IPS-15b (cell line): ENCODE data around the gene OR8D1.
"Not testable (repeated sequence)": the region's sequence is repeated elsewhere in the genome, so short reads cannot be mapped to it uniquely, and the experiment has no call there.

Experiments
- H3K27me3 ChIP-seq: one replicate; pipeline ENCODE4 v1.6.1; 2013; ENCODE audit warnings: low read length; ENCODE audit not compliant: control insufficient read depth, insufficient read depth
- H3K36me3 ChIP-seq: one replicate; pipeline ENCODE4 v1.6.1; 2013; ENCODE audit warnings: low read length; ENCODE audit not compliant: control insufficient read depth, insufficient read depth
- H3K4me1 ChIP-seq: one replicate; pipeline ENCODE4 v1.6.1; 2013; ENCODE audit warnings: mild to moderate bottlenecking, low read length; ENCODE audit not compliant: control insufficient read depth, insufficient read depth
- H3K4me3 ChIP-seq: one replicate; pipeline ENCODE4 v1.5.1; 2013; ENCODE audit warnings: low read depth, low read length
- H3K9ac ChIP-seq: one replicate; pipeline ENCODE4 v1.6.1; 2013; ENCODE audit warnings: low read depth, mild to moderate bottlenecking, low read length
- H3K9me3 ChIP-seq: one replicate; pipeline ENCODE4 v1.6.1; 2013; ENCODE audit warnings: mild to moderate bottlenecking, low read length; ENCODE audit not compliant: control insufficient read depth, insufficient read depth

Gene OR8D1

GRCh38 chr11:124277804-124278203, 35.9 kb downstream of the OR8D1 start:
- H3K4me3 ChIP-seq: no peak overlapping the region
- H3K9ac ChIP-seq: no peak overlapping the region
- H3K4me1 ChIP-seq: peaks cover 11% of the 10 kb centered on the region
- no peaks in the 10 kb centered on the region for H3K27me3 ChIP-seq
- no peaks in the 10 kb centered on the region for H3K36me3 ChIP-seq
- H3K9me3 ChIP-seq: no peaks in the 10 kb centered on the region

DNA sequence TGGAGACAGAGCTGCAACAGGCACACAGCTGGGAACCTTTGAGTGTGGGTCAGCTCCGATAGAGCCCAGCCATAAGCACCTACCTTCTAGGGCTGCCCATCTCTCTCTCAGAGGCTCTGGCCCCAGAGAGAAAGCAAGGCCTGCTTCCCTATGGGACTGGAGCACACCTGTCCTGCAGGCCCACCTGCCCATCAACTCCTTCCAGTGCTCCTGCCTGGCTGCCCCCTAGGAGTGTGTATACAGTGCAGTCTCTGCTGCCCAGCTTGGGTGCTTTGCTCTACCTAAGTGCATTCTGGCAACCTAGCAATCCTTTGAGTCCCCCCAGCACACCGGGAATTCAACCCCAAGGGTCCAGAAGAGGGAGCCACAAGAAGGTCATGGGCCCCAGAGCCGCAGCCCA, 36.5 kb downstream of the OR8D1 start:
- Histone ChIP-seq H3K27me3 (no peaks in the 10 kb centered on the region), H3K9me3 (no peaks in the 10 kb centered on the region)

GRCh38 chr11:124276081-124276480, 37.7 kb downstream of the OR8D1 start:
- no peaks in the 10 kb centered on the region for H3K27me3 ChIP-seq
- no peaks in the 10 kb centered on the region for H3K36me3 ChIP-seq
- H3K4me3 ChIP-seq: no peak overlapping the region
- H3K4me1 ChIP-seq: peaks cover 11% of the 10 kb centered on the region
- no peak overlapping the region for H3K9ac ChIP-seq
- H3K9me3 ChIP-seq: no peaks in the 10 kb centered on the region

More for the DNA sequence above, 36.5 kb downstream of the OR8D1 start:
- H3K36me3 ChIP-seq: no peaks in the 10 kb centered on the region
- peaks cover 11% of the 10 kb centered on the region for H3K4me1 ChIP-seq
- no peak overlapping the region for H3K9ac ChIP-seq
- no peak overlapping the region for H3K4me3 ChIP-seq

GRCh38 chr11:124274000-124274399, 39.7 kb downstream of the OR8D1 start:
- Histone ChIP-seq H3K9ac (no peak overlapping the region), H3K4me1 (peaks cover 11% of the 10 kb centered on the region), H3K27me3 (no peaks in the 10 kb centered on the region), H3K9me3 (no peaks in the 10 kb centered on the region), H3K36me3 (no peaks in the 10 kb centered on the region), H3K4me3 (no peak overlapping the region)

GRCh38 chr11:124270886-124271285, 42.9 kb downstream of the OR8D1 start:
- not testable (repeated sequence) for H3K9me3 ChIP-seq, H3K9ac ChIP-seq, H3K4me3 ChIP-seq, H3K36me3 ChIP-seq, H3K27me3 ChIP-seq
- H3K4me1 ChIP-seq: peaks cover 11% of the 10 kb centered on the region

DNA sequence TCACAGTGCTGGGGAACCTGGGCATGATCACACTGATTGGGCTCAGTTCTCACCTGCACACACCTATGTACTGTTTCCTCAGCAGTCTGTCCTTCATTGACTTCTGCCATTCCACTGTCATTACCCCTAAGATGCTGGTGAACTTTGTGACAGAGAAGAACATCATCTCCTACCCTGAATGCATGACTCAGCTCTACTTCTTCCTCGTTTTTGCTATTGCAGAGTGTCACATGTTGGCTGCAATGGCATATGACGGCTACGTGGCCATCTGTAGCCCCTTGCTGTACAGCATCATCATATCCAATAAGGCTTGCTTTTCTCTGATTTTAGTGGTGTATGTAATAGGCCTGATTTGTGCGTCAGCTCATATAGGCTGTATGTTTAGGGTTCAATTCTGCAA, 48.7 kb downstream of the OR8D1 start:
- not testable (repeated sequence) for H3K9me3 ChIP-seq, H3K27me3 ChIP-seq, H3K4me1 ChIP-seq, H3K36me3 ChIP-seq, H3K9ac ChIP-seq, H3K4me3 ChIP-seq

DNA sequence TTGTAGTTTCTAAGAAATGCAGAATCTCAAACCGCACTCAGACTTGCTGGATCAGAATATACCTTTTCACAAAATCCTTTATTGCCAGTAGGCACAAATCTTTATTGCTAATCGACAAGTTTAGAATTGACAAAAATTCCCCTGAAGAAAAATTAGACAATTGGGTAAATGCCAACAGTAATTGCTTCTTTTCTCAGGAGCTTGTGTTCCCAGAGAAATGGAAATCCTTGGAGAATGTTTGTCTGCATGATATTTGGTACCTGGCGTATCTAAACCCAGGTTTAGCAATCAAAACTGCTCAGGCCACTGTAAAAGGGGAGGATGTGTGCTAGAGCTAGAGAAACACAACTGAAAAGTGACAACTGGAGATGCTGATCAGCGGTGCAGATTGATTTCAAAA, 57.7 kb downstream of the OR8D1 start, which contains the start of gene OR8G5:
Gene OR8G5, plus strand, starts transcription at position 301 of the 400 bp plus-strand sequence. CDS start 8,556 bp downstream, outside the sequence.
- Histone ChIP-seq H3K36me3 (no peaks in the 10 kb centered on the region), H3K9me3 (no peaks in the 10 kb centered on the region), H3K4me1 (no peaks in the 10 kb centered on the region), H3K4me3 (no peak within 1 kb of the TSS), H3K27me3 (no peaks in the 10 kb centered on the region), H3K9ac (no peak within 1 kb of the TSS)
